Measurements from ENCODE around the gene EPC2.
"Not testable (repeated sequence)": the region's sequence is repeated elsewhere in the genome, so short reads cannot be mapped to it uniquely, and the experiment has no call there.

The EPC2 gene

GRCh38 chr2:148730085-148730484 lies 85.5 kb downstream of the EPC2 start:
- DNase-seq = no peak

DNA sequence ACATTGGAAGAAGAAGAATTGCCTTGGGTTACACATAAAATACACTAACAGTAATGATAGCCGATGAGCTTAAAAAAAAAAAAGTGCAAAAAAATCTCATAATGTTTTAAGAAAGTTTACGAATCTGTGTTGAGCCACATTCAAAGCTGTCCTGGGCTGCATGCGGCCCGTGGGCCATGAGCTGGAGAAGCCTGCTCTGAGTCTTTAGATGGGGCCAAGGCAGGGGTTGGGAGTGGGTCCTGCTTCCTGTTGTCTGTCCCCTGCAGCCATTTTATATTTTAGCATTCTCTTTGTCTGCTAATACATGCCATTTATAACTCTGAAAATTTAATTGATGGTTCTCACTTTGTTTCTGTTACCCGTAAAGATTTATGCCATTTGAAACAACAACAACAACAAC lies 93.2 kb downstream of the EPC2 start:
- no peak for DNase-seq

DNA sequence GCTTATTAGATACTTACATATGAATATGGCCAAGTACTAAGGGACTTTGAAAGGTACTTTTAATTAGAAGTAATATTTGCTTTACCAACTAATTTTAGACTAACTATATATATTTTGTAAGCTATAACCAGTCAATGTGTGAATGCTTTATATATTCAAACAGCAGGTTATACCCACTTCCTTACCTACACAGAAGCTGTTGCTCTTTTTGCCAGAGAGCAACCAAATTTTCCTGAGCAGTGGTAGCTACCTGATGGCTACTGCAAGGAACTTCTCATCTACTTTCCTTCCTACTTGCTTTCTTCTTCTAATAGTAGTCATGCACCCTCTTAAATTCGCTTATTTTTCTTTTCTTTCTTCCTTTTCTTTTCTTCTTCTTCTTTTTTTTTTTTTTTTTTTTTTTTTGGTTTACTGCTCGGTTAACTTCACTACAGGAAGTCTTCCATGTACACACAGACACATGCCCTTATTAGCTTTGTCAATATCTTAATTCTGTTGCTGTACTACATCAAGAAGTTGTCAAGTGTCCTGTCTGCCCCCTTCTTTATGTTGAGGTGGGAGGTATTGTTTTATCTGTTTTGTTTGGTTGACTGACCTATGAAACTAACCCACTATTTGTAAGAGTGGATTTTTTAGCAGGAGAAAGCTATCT lies 95.0 kb downstream of the EPC2 start:
- DNase-seq = no peak

DNA sequence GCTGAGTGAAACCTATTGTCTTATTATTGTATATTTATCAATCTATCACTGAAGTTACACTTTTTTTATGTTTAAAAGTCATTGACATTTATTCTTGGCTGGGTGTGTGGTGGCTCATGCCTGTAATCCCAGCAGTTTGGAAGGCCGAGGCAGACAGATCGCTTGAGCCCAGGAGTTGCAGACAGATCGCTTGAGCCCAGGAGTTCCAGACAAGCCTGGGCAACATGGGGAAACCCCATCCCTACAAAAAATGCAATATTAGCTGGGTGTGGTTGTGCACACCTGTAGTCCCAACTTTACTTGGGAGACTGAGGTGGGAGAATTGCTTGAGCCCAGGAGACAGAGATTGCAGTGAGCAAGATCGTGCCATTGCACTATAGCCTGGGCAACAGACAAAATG lies 97.8 kb downstream of the EPC2 start:
- DNase-seq = no peak

GRCh38 chr2:148745151-148745851 lies 100.8 kb downstream of the EPC2 start:
- DNase-seq = no peak

GRCh38 chr2:148746973-148747372 lies 102.4 kb downstream of the EPC2 start:
- no peak for DNase-seq

GRCh38 chr2:148751907-148752306 lies 107.4 kb downstream of the EPC2 start:
- DNase-seq = no peak

DNA sequence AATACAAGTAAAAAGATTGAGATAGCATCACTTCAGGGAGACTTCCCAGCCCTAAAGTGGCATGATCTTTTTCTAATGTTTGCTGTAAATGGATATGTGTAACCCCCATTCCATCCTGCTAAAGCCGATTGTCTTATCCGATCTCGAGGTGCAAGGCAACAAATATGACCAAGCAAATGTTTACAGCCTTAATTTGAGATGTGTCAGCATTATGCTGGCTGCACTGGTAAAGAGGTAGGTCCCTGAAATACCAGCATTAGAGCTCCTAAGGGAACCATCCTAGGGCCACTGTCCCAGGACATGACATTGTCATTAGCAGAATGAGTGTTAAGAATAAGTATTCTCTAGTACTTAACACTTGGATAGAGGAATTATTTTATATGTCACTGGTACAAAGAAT lies 108.4 kb downstream of the EPC2 start:
- no peak for DNase-seq

GRCh38 chr2:148754864-148755263 lies 110.3 kb downstream of the EPC2 start:
- DNase-seq = no peak

DNA sequence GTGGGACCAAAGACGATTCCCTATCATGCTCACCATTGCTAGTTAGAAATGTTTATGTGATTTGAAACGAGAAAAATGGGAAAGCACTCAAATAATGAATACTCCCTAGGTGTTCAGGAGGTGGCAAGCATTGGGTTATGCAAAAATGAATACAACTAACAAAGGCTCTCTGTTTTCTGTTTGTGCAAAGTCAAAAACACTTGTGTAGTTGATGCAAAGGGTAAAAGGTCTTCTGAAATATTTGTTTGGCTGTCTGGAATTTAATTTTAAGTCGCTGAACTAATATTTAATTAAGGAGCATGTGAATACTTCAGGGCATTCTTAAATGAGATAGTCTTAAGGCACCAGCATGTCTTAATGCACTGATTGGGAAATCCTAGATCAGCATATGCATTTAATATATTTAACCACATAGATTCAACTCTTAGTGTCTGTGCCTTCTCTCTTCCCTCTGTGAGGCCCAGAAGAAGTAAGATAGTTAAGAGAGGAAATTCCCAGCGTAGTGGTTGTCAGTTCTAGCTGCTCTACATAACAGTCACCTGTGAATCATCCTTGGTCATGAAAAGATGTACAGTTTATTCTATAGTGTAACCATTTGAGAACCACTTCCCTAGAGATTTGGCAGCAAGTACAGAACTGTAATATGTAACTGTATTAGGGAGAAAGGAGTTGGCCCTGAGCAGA lies 111.9 kb downstream of the EPC2 start:
- DNase-seq = no peak

DNA sequence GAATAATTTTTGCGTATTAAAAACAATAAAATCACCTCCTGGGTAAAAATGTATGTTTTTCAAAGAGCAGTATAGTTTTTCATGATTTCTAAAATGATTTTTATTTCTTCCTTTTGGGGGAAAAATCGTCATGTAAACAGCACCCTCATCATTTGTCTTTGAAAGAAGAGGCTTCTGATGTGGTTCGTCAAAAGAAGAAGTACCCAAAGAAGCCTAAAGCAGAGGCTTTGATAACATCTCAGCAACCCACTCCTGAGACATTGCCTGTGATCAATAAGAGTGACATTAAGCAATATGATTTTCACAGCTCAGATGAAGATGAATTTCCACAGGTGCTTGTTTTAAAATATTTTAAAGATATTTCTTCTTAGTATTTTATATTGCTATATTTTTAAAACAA lies 120.3 kb downstream of the EPC2 start:
- DNase-seq = no peak

DNA sequence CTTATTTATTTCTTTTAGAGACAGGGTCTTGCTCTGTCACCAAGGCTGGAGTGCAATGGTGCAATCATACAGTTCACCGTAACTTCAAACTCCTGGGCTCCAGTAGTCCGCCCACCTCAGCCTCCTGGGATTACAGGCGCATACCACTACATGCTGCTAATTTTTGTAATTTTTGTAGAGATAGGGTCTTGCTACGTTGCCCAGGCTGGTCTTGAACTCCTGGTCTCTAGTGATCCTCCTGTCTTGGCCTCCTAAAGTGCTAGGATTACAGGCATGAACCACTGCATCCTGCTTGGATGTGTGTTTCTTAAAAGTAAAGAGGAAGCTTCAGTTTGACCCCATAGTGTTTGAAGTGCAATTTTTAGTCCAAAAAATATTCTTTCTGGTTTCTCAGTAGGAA lies 125.5 kb downstream of the EPC2 start:
- DNase-seq = no peak

DNA sequence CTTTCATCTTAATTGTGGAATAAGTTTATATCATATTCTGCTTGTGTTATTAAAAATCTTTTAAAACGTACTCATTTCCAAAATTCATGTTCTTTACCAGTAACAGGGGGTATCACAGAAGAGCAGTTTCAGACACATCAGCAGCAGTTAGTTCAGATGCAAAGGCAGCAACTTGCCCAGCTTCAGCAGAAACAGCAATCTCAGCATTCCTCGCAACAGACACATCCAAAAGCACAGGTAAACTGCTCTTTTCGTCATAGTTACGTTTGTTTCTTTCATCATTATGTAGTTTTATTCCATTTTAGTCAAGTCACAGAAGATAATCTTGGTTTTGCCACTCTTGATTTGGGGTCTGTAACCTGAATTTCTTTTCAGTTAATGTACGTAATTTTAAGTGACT lies 137.0 kb downstream of the EPC2 start:
- no peak for DNase-seq

DNA sequence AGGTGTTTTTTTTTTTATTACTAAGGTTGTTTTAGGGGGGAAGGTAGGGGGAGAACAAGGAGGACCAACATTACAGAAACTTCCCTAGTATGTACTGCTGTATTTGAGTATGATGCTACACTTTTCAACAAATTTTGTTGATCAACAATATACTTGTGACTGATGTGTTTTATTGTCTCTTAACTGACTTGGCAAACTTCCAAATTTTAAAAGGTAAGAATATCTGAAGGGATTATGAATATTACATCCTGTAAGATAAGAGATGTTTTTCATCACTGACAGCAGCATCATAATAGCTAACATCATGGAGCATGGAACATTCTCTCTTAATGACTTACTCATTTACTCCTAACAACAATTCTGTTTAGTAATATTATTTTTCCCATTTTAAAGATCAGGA lies 144.5 kb downstream of the EPC2 start:
- DNase-seq = no peak

GRCh38 chr2:148790172-148790571 lies 145.6 kb downstream of the EPC2 start:
- DNase-seq = not testable (repeated sequence)

DNA sequence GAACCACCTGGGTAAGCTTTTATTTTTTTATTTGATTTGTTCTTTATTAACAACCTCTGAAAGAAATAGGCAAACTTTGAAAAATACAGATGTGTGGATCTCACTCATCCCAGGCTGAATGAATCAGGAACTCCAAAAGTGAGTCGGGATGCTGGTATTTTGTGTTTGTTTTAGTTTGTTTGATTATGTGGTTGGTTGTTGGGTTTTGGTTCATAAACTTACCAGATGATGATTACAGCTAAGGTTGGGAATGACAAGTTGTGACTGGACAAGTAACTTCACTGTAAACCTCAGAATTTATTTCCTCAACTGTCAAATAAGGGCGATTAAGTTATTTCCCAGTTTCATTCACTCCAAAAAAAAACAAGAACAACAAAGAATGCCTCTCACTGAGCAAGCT lies 150.0 kb downstream of the EPC2 start:
- DNase-seq = no peak

DNA sequence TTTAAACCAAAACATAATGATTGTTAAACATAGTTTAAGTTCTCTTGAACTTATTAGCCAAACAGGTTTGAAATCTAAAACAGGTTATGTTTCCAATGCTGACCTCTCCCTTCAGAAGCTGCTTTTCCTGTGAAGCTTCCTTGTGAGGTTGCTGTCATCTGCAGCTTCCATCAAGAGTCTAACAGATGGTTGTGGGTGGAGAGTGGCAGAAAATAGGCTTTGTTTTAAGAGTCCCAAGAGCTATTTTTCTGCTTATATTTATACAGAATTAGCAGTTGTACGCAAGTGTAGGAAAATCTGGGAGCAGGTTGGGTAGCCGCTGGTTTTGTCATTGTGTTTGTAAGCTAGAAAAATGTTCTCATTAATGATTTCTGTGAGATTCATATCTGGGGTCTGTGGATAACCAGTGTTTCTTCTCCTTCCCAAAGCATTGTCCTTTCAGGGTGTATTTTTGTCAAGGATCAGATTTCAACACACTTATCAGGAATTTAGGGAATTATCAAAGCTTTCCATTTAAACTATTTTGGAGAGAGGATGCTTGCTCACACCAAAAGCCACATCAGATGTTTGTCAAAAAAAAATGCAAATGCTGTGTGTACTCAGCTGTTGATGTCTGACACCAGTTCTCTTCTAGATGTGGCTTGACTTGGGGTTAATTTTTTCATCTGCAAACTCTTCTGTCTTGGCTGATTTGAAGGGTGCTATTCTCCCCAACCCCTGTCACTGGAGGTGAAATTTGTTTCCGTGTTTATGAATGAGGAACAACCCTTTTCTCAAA lies 152.4 kb downstream of the EPC2 start:
- DNase-seq = no peak

DNA sequence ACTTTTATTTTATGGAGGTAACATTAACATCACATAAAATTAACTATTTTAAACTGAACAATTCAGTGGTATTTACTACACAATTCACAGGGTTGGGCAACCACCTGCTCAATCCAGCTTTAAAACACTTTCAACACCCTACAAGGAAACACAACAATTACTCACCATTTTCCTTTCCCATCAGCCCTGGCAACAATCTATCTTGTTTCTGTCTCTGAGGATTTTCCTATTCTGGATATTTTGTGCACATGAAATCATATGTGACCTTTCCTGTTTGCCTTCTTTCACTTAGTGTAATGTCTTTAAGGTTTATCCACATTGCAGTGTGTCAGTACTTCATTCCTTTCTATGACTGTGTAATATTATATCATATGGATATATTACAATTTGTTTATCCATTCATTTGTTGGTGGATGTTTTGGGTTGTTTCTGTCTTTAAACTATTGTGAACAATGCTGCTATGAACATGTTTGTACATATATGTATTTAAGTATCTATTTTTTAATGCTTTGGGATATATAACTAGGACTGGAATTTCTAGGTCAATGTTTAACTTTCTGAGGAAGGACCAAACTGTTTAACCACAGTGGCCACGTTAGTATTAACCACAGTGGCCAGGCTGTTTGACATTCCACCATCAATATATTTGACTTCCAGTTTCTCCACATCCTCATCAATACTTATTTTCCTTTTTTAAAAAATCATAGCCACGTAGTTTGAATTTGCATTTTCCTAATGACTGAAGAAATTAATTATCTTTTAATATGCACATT lies 158.1 kb downstream of the EPC2 start:
- no peak for DNase-seq

DNA sequence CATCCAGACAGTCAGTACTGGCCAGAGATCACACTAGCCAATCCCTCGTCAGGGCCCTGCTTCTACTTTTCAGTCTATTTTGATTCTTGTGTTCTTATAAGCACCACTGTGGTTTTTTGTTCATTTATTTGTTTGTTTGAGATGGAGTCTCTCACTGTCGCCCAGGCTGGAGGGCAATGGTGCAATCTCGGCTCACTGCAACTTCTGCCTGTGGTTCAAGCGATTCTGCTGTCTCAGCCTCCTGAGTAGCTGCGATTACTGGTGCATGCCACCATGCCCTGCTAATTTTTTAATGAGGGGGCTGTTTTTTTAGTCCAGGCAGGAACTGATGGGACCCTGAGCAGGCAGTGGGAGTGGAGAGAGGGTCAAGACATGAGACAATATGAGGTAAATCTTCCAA lies 165.5 kb downstream of the EPC2 start:
- DNase-seq = no peak

DNA sequence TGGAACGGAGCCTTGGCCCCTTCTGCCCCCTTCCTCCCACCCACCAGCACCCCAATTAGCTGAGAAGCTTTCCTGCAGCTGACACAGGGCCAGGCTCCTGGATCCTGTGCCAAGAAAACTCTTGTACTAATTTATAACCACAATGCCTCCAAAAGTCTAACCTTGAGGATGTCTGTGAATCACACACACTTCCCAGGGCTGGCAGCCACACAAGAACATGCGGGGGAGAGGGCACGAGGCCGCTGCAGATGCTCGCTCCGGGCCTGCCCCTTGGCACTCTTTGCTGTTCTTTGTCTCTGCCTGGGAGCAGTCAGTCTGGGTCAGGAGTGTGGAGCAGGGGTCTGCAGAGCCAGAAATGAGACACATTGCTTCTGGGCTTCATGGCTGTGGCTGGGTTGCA lies 167.8 kb downstream of the EPC2 start:
- DNase-seq = peak; percentile 59

DNA sequence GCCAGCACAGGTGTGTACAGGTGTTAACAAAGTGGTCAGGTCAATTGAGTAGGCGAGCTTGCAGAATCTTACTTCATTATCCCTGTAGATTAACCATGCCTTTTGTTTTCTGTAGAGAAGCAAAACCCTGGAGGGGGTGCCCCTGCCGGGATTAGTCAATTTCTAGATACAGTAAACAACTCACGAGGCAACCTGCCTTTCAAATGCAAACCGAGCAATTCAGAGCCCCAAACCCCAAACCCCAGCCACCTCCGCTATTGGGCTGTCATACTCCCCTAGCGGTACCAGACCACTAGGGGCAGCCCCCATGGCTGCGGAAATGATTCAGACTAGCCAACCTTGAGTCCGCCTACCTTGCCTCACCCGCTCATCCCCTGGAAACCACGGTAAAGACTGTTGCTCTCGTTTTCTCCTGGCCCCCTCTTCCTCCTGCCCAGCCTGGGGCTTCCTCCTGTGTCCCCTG lies 169.1 kb downstream of the EPC2 start:
- no peak for DNase-seq

DNA sequence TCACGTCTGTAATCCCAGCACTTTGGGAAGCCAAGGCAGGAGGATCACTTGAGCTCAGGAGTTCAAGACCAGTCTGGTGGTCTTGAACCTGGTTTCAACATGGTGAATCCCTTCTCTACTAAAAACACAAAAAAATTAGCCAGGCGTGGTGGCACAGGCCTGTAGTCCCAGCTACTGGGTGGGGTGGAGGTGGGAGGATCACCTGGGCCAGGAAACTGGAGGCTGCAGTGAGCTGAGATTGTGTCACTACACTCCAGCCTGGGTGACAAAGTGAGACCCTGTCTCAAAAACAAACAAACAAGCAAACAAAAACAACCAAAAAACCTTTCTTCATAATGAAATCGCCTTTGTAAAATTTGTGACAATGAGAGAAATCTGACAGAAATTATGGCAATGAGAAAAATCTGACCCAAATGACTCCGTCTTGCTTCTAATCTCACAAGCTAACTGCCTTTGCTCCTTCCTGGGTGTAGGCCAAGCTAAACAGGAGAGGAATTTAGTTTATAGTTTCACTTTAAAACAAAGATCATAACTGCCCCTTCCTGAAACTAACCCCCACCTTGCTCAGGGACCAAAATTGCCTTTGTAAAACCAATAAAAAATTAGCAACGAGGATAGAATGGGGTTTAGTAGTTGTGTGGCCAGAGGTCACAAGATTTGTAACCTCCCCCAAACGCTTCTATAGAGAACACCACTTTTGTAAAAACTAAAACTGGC lies 169.8 kb downstream of the EPC2 start:
- DNase-seq = no peak

All from NCI-H1105 treated with DMSO at 0.1 percent for 48 hours (cell line).